H1 (cell line): ENCODE data around the gene SPTB. TPM values are rescaled to one million over a fixed set of nuclear protein-coding genes. Genes with fewer than 3 reads are reported as not detected.

Source experiments
- BRCA1 ChIP-seq: IDR thresholded peaks from 2 replicates; pipeline ENCODE4 v1.6.1; 2012; ENCODE audit warnings: low read depth, low read length, improper control_type of control experiment
- JUN ChIP-seq: IDR thresholded peaks from 2 replicates; pipeline ENCODE4 v1.6.1; 2011; ENCODE audit warnings: low read depth, mild to moderate bottlenecking, improper control_type of control experiment, low read length
- NANOG ChIP-seq: IDR thresholded peaks from 2 replicates; pipeline ENCODE4 v1.6.1; 2011; ENCODE audit warnings: low read length, low read depth, mild to moderate bottlenecking, inconsistent platforms; ENCODE audit not compliant: insufficient read depth, poor library complexity, severe bottlenecking
- SIRT6 ChIP-seq: IDR thresholded peaks from one replicate; pipeline ENCODE4 v1.7.1; 2012; ENCODE audit warnings: low read length, inconsistent platforms
- SIX5 ChIP-seq: IDR thresholded peaks from 2 replicates; pipeline ENCODE4 v1.6.1; 2011; ENCODE audit warnings: mild to moderate bottlenecking, low read depth, low read length
- SP4 ChIP-seq: IDR thresholded peaks from 2 replicates; pipeline ENCODE4 v1.6.1; 2012; ENCODE audit warnings: low read length, inconsistent platforms
- SUZ12 ChIP-seq: fragments of 200-600 bp; sonication (generic); IDR thresholded peaks from 2 replicates; pipeline ENCODE4 v1.6.1; 2012; ENCODE audit warnings: mild to moderate bottlenecking, inconsistent platforms, low read length, moderate library complexity, mixed read lengths
- TEAD4 ChIP-seq: IDR thresholded peaks from 2 replicates; pipeline ENCODE4 v1.6.1; 2012; ENCODE audit warnings: low read depth, low read length, inconsistent platforms, mixed read lengths
- polyA plus RNA-seq, 7 experiments: library from polyadenylated mRNA; depleted of rRNA in 3 of 7; stranded (reverse) in 5 of 7; unstranded in 2 of 7; fragments of >200 nt in 5 of 7; fragments of 200-250 nt in 2 of 7; gene quantifications; 1 replicate in 5 of 7; 2 replicates in 1 of 7; 4 replicates in 1 of 7; pipeline versions ENCODE4 v1.2.1 to v1.2.3, GENCODE V29; 2011 to 2013; ENCODE audit warnings: missing spikeins in 2 of 7, mixed read lengths in 2 of 7
- total RNA-seq: library from RNA; stranded (reverse); fragmentation: NEBNext Ultra II Directional; extraction: Animal tissue kit (Norgen Biotek cat#: 25700); gene quantifications from 2 replicates; pipeline ENCODE4 v1.2.1, GENCODE V29; 2021
- TF ChIP-seq, protein P1 (sequence below): fragments of 300-600 bp; sonication (generic); IDR thresholded peaks from 2 replicates; pipeline ENCODE4 v1.7.1; 2012; ENCODE audit warnings: low read length, moderate library complexity, mild to moderate bottlenecking, inconsistent platforms; ENCODE audit not compliant: insufficient replicate concordance

The SPTB gene
- total and polyA plus RNA-seq, 2 of the 8 experiments (the other 6 are each of a cell fraction or from before 2014, with no cell fraction given), result 0.30 to 2.4 TPM

- TF ChIP-seq, protein P1, sequence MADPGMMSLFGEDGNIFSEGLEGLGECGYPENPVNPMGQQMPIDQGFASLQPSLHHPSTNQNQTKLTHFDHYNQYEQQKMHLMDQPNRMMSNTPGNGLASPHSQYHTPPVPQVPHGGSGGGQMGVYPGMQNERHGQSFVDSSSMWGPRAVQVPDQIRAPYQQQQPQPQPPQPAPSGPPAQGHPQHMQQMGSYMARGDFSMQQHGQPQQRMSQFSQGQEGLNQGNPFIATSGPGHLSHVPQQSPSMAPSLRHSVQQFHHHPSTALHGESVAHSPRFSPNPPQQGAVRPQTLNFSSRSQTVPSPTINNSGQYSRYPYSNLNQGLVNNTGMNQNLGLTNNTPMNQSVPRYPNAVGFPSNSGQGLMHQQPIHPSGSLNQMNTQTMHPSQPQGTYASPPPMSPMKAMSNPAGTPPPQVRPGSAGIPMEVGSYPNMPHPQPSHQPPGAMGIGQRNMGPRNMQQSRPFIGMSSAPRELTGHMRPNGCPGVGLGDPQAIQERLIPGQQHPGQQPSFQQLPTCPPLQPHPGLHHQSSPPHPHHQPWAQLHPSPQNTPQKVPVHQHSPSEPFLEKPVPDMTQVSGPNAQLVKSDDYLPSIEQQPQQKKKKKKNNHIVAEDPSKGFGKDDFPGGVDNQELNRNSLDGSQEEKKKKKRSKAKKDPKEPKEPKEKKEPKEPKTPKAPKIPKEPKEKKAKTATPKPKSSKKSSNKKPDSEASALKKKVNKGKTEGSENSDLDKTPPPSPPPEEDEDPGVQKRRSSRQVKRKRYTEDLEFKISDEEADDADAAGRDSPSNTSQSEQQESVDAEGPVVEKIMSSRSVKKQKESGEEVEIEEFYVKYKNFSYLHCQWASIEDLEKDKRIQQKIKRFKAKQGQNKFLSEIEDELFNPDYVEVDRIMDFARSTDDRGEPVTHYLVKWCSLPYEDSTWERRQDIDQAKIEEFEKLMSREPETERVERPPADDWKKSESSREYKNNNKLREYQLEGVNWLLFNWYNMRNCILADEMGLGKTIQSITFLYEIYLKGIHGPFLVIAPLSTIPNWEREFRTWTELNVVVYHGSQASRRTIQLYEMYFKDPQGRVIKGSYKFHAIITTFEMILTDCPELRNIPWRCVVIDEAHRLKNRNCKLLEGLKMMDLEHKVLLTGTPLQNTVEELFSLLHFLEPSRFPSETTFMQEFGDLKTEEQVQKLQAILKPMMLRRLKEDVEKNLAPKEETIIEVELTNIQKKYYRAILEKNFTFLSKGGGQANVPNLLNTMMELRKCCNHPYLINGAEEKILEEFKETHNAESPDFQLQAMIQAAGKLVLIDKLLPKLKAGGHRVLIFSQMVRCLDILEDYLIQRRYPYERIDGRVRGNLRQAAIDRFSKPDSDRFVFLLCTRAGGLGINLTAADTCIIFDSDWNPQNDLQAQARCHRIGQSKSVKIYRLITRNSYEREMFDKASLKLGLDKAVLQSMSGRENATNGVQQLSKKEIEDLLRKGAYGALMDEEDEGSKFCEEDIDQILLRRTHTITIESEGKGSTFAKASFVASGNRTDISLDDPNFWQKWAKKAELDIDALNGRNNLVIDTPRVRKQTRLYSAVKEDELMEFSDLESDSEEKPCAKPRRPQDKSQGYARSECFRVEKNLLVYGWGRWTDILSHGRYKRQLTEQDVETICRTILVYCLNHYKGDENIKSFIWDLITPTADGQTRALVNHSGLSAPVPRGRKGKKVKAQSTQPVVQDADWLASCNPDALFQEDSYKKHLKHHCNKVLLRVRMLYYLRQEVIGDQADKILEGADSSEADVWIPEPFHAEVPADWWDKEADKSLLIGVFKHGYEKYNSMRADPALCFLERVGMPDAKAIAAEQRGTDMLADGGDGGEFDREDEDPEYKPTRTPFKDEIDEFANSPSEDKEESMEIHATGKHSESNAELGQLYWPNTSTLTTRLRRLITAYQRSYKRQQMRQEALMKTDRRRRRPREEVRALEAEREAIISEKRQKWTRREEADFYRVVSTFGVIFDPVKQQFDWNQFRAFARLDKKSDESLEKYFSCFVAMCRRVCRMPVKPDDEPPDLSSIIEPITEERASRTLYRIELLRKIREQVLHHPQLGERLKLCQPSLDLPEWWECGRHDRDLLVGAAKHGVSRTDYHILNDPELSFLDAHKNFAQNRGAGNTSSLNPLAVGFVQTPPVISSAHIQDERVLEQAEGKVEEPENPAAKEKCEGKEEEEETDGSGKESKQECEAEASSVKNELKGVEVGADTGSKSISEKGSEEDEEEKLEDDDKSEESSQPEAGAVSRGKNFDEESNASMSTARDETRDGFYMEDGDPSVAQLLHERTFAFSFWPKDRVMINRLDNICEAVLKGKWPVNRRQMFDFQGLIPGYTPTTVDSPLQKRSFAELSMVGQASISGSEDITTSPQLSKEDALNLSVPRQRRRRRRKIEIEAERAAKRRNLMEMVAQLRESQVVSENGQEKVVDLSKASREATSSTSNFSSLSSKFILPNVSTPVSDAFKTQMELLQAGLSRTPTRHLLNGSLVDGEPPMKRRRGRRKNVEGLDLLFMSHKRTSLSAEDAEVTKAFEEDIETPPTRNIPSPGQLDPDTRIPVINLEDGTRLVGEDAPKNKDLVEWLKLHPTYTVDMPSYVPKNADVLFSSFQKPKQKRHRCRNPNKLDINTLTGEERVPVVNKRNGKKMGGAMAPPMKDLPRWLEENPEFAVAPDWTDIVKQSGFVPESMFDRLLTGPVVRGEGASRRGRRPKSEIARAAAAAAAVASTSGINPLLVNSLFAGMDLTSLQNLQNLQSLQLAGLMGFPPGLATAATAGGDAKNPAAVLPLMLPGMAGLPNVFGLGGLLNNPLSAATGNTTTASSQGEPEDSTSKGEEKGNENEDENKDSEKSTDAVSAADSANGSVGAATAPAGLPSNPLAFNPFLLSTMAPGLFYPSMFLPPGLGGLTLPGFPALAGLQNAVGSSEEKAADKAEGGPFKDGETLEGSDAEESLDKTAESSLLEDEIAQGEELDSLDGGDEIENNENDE, result no peak
- TF ChIP-seq SIRT6, result no peak
- no peak for TF ChIP-seq SIX5
- TF ChIP-seq SUZ12, result no peak
- TF ChIP-seq JUN, result no peak
- no peak for TF ChIP-seq TEAD4
- no peak for TF ChIP-seq SP4
- TF ChIP-seq BRCA1, result no peak
- TF ChIP-seq NANOG, result no peak
Measured at GRCh38 chr14:64719601-64720000, 160.1 kb downstream of the SPTB start (continued).
